ENCODE data around the gene SLC47A2. TPM values are rescaled to one million over a fixed set of nuclear protein-coding genes. Genes with fewer than 3 reads are reported as not detected.

SLC47A2 gene
- total and polyA plus RNA-seq, 2 of the 13 experiments (the other 11 are each of a cell fraction or from before 2014, with no cell fraction given): 0.04 TPM; not detected in 1

- 85% methylated on average over 11 of the region's 12 CpGs for WGBS (ENCODE audit: low lambda C conversion rate)
- Histone ChIP-seq H3K9ac (ENCODE audit: insufficient read depth, low read depth, low read length) (no peak overlapping the region), H3K27me3 (ENCODE audit: control insufficient read depth in 1 of 2, insufficient read depth in 2 of 2, low read length in 2 of 2) (0 out of 5 replicates have a peak, but pooled peaks cover 0 to 5% of the 10 kb centered on the region in 2 experiments), H3K79me2 (ENCODE audit: insufficient read depth, low read length) (no peaks in the 10 kb centered on the region), H3K4me1 (ENCODE audit: insufficient read depth, low read length) (peaks cover 26% of the 10 kb centered on the region), H4K20me1 (ENCODE audit: insufficient read depth, low read length) (no peaks in the 10 kb centered on the region), H3K27ac (ENCODE audit: extremely low read length, insufficient read depth, low read length) (no peak overlapping the region), H3K9me3 (ENCODE audit: low read length) (no peaks in the 10 kb centered on the region), H3K36me3 (replicated peaks in 1 of 2; ENCODE audit: control insufficient read depth in 1 of 2, insufficient read depth in 2 of 2, low read length in 2 of 2) (no peaks in the 10 kb centered on the region), H3K4me2 (ENCODE audit: low read depth, low read length) (no peak overlapping the region), H2AFZ (ENCODE audit: low read length) (no peak overlapping the region), H3K4me3 (replicated peaks in 1 of 3; ENCODE audit: insufficient read depth in 1 of 3, low read depth in 2 of 3, low read length in 3 of 3) (no peak overlapping the region)
- in situ Hi-C loops (cut with HindIII; ENCODE audit: extremely low pct_ligation_motif_present, low pct_unique_long_range_greater_than_20kb) (no loop called here), intact Hi-C loops (cut with micrococcal nuclease; ENCODE audit: unreplicated experiment) (no loop called here)
- no TSS peak for BruUV-seq (replicated peaks)
- DNase-seq (ENCODE audit: low spot score) (no peak), ATAC-seq (no peak), FAIRE-seq (no peak)
- TF ChIP-seq PCBP2 (optimal IDR thresholded peaks at IDR 0.05; ENCODE audit: low read depth, low read length, poor library complexity, severe bottlenecking): no peak
- TF ChIP-seq NFATC3 (CRISPR knock-in tag; IDR thresholded peaks at IDR 0.05): no peak
- TF ChIP-seq PATZ1 (CRISPR knock-in tag; IDR thresholded peaks at IDR 0.05): no peak
- no peak for TF ChIP-seq RBM39 (IDR thresholded peaks at IDR 0.05; ENCODE audit: low read depth, low read length, poor library complexity, severe bottlenecking)
- no peak for TF ChIP-seq AHDC1 (CRISPR knock-in tag; IDR thresholded peaks at IDR 0.05; ENCODE audit: borderline replicate concordance)
- TF ChIP-seq PRDM15 (CRISPR knock-in tag; IDR thresholded peaks at IDR 0.05): no peak
- TF ChIP-seq STAT5B (CRISPR knock-in tag; IDR thresholded peaks at IDR 0.05): no peak
- no peak for TF ChIP-seq DDIT3 (CRISPR knock-in tag; IDR thresholded peaks at IDR 0.05)
- no peak for TF ChIP-seq PLRG1 (conservative IDR thresholded peaks at IDR 0.05)
- TF ChIP-seq SIX4 (CRISPR knock-in tag; IDR thresholded peaks at IDR 0.05): no peak
- CTCF ChIA-PET (ENCODE audit: low intra/inter-chr PET ratio, low total read pairs): no interaction called here
- POLR2A ChIA-PET: no interaction called here
Observed at GRCh38 chr17:19757536-19758180, 41.3 kb upstream of the SLC47A2 start.
